Retina (tissue), 1 donor: ENCODE results near the gene ZRANB3.
"Not testable (repeated sequence)": the region's sequence is repeated elsewhere in the genome, so short reads cannot be mapped to it uniquely, and the experiment has no call there.

Experiments
- DNase-seq: peaks from one replicate; pipeline ENCODE4 v3.0.0-alpha.2; 2016

ZRANB3 gene

DNA sequence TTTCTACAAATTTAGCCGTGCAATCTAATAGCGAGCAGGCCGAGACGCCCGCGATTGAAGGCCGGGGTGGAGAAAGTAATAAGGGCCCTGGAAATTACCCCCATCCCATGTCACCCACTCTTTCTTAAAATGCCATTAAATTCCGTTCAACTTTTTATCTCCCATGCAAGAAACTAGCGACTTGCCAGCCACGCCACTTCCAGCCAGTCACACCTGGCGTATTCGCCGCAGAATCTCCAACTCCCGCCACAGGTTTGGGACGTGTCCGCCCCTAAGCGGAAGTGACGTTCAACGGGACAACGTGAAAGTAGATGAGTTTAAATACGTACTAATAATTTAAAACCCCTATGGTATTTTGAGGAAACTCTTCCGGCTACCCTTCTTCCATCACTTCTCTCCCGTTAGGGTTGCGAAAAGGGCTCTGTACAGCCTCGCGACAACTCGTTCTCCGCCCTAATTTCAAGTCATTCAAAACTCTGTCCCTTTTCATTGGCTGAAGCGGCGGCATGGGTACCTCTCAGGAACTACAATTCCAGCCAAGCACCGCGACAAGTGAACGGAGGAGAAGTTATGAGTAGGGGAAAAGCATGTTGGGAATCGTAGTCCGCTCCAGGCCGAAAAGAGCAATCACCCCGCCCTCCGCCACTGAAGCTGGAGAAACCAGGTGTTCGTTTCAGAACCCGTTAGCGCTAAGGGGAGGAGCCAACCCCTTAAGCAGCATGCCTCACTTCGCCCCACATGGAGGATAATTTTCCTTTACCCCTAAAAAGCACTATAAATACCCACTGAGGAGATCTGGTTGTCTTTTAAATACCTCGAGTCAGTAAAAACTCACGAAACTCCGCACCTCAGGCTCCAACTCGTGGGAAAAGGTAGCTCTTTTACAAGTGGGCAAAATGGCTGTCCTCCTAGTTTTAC lies at the start of gene ZRANB3:
TSS of gene ZRANB3 (minus strand) at position 906 of the 918 bp plus-strand sequence.
- peak; percentile 99 for DNase-seq

DNA sequence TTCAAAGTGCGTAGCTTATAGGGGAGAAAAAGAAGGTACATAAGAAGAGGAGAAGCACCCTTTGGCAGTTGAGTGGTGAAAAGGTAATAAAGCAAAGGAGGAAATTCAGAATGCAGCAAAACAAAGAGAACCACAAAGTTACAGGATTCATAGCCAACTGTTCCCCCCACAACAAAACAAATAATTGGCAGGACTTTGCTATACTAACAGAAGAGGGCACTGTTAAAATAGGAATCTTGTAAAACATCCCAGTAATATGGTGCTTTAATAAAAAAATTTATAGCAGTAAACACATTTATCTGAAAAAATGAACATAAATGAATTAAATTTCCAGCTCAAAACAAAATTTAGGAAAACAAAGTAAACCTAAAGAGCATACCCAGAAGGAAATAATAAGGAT lies 42.6 kb upstream of the ZRANB3 start:
- no peak for DNase-seq

DNA sequence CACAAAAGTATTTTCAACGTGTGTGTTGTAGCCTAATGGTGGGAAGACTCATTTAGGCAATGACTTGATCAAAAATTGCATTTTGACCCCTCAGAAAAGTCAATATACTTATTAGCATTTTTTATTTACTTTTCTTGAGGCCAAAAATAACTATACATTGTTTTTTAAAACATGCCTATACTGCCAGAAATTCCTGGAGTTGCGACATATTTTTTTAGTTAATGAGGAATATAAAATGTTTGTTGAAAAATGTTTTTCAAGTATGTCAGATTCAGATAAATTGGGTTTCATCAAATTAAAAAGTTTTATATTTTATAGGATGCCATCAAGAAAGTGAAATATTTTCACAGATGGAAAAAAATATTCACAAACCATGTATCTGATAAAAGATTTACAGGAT lies 39.9 kb upstream of the ZRANB3 start:
- no peak for DNase-seq

DNA sequence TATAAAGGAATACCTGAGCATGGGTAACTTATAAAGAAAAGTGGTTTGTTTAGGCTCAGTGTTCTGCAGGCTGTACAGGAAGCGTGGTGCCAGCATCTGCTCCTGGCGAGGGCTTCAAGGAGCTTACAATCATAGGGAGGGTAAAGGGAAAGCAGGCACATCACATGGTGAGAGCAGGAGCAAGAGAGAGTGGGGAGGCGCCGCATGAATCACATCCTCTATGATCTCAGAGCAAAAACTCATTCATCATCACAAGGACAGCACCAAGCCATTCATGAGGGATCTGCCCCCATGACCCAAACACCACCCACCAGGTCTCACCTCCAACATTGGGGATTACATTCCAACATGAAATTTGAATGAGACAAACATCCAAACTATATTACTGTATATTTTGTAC lies 32.8 kb upstream of the ZRANB3 start:
- no peak for DNase-seq

DNA sequence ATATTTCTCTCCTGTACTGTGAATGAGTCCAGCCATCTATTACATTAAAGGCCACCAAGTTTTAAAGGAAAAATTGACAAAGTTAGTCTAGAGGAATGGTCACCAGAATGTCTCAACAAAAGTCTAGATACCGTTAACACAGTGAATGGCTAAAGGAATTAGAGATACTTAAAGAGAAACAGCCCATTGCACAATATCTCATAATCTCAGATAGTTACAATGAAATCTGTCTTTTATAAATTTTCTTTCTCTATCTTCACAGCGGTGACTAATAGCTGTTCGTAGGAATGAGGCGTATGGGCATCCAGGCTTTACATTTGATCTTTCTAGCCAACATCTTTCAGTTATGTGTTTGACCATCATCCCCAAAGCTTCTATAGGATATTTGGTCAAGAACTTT lies 30.9 kb upstream of the ZRANB3 start:
- DNase-seq, result no peak

DNA sequence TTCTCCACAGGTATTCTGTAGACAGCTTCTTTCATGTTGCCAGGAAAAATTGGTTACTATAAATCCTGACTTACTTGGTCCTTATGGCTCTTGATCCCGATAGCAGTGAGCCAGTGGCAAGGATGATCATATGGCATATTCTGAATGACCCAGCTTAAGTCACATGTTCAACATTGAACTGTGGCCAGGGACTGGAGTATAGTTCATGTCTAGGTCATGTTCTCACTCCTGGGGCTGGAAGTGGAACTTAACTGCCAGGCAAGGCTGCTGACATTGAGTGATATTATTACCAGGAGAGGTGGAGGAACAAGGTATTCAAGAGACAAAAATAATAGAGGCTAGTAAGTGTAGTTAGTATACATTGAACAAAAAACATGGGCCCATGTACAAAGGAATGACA lies 26.5 kb upstream of the ZRANB3 start:
- no peak for DNase-seq

DNA sequence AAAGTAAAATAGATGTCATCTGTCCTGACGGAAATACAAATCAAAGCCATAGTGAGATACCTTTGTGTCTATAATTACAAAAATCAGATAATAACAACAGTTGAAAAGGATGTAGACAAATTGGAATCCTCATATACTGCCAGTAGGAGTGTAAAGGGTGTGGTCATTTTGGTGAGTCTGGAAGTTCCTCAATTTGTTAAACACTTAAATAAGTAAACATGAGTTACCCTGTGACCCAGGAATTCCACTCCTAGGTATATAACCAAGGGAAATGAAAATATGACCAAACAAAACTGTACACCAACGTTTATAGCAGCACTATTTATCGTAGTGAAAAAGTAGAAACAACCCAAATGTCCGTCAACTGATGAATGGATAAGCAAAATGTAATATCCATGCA lies 24.3 kb upstream of the ZRANB3 start:
- no peak for DNase-seq

DNA sequence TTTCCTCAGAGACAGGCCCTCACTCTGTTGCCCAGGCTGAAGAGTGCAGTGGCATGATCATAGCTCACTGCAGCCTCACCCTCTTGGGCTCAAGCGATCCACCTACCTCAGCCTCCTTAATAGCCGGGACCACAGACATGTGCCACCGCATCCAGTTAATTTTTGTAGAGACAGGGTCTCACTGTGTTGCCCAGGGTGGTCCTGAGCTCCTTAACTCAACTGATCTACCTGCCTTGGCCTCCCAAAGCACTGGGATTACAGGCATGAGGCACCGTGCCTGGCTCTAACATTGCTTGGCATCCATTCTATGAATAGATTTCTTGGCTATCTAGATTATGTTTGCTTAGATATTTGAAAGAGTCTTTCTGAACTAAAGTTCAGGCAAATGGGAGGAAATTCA lies 21.9 kb upstream of the ZRANB3 start:
- no peak for DNase-seq

DNA sequence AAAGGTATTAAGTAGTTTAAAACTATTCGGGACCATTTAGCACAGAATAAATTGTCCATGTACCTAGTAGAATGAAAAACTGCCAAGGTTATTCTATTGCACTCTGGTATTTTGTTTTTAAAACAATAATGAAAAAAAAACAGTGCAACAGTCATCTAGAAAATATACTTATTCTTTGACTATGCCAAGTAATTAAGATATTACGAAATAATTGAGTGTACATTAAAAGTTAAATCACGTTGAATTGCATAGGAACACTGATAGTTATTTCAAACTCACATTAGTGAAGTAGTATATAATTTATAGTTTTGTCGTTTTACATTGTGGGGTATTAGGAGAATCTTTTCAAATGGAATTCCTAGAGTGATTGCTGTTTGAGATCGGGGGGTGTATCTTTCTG lies 20.3 kb upstream of the ZRANB3 start:
- no peak for DNase-seq

DNA sequence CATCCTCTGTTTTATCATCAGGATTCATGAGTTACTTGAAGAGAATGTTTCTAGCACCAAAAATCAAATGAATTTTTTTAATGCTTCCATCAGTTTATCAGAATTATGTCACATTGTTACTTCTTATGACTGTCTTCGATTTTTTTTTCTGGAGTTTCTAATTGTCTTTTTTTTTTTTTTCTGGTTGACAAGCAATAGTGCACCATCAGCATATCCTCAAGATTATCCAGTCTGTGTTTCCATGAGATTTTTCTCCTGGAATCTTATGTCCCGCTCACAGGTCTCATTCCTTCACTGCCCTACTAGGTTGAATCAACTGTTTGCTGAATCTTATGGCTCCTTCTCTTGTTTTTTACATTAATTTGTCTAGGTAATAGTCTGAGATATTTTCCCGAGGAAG lies 16.3 kb upstream of the ZRANB3 start:
- DNase-seq, result no peak

DNA sequence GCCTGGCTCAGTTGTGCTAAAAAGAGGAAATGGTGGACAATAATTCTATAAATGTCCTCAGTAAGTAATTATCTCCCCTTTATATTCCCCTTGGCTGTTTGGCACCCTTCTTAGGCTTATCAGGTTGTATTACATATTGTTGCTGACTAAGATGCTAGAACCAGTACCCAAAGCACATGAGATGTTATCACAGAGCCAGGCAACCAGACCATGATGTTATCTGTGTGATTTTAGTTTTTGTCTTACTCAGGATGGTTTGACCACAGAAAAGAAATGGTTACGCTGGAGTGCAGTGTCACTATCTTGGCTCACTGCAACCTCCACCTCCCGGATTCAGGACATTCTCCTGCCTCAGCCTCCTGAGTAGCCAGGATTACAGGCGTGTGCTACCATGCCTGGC lies 15.4 kb upstream of the ZRANB3 start:
- DNase-seq, result no peak

DNA sequence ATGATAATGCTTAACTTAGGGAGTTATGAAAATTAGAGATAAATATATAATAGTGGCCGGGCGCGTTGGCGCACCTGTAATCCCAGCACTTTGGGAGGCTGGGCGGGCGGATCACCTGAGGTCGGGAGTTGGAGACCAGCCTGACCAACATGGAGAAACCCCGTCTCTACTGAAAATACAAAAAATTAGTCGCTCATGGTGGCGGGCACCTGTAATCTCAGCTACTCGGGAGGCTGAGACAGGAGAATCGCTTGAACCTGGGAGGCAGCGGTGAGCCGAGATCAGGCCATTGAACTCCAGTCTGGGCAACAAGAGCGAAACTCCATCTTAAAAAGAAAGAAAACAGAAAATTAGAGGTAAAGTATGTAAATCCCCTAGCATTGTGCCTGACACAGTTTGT lies 2.5 kb upstream of the ZRANB3 start:
- not testable (repeated sequence) for DNase-seq

DNA sequence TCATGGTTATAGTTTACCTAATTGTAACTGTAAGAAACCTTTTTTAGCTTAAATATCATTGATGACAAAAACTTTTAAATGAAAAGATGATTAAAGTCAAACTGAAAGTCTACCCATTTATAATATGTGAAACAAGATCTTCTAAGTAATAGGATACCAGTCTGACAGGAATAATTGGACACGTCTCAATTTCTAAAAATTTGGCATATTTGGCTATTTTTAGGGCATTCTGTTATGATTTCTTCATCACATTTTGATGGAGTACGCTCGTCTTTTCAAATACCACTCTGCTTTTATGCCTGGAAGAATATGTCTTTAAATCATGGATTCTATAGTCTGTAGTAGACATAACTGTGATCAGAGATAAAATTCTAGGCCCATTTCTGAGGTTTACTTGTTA lies 1.6 kb upstream of the ZRANB3 start:
- DNase-seq, result no peak

DNA sequence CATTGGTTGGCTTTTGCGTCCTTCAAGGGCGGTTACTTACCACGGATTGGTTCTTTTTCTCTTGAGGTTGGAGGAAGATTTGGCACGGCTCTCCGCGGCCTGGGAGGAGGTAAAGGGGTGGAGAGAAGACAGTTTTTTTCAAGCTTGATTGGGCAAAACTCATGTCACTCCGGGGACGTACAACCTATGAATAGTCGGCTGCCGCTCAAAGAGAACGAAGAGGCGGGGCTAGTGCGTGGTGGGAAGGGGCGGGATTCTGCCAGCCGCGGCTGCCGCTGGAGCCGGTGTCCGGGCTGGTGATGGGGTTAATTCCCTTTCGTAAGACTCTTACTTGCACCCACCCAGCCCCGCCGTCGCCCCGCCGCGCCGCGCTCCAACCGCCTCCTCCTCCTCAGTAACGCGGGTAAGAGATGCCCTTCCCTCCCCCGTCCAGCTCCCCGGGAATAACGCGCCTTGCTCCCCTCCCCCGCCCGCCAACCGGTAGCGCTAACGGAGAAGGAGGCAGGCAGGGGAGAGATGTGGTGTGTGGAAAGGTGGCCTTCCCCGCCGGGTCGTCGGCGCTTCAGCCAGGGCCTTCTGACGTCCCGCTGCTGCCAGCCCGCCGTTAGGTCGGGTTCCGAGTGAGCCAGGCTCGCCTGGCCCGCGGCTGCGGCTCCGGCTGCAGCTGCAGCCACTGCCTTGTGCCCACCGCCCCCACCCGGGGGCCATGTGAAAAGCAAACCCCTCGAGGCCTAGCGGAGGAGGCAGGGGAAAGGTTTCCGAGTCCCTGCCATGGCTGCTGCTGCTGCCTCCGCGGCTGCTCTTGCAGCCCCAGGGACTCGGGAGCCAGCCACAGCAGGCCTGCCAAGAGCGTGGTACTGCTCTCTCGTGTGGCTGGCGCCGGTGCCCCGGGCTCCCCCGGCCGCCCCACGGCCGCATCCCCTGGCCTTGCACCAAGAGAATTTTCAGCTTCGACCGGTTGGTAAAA lies 496 bp upstream of the ZRANB3 start, which contains the start of gene R3HDM1:
TSS of gene R3HDM1 (plus strand) at position 254 of the 967 bp plus-strand sequence. CDS start 73,362 bp downstream, outside the sequence.
- DNase-seq, result peak; percentile 99

DNA sequence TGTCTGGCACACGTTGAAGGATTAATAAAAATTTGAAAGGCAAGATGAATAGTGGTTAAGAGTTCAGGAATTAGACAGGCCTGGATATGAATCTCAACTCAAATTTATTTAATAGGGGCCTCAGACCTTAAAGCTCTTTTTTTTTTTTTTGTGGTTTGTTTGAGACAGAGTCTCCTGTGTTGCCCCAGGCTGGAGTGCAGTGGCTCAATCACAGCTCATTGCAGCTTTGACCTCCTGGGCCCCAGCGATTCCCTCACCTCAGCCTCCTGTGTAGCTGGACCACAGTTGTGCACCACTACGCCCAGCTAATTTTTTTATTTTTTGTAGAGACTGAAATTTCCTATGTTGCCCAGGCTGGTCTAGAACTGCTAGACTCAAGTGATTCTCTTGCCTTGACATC lies 3.0 kb downstream of the ZRANB3 start:
- no peak for DNase-seq

DNA sequence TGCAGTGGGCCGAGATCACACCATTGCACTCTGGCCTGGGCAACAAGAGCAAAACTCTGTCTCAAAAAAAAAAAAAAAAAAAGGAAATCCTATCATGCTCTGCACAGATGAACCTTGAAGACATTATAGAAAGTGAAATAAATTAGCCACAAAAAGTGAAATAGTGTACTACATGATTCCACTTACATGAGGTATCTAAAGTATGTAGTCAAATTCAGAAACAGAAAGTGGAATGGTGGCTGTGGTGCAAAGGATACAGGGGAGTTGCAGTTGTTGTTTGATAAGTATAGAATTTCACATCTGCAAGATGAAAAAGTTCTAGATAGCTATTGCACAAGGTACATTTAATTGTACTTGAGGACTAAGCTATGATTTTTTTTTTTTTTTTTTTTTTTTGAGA lies 5.2 kb downstream of the ZRANB3 start:
- DNase-seq, result no peak

DNA sequence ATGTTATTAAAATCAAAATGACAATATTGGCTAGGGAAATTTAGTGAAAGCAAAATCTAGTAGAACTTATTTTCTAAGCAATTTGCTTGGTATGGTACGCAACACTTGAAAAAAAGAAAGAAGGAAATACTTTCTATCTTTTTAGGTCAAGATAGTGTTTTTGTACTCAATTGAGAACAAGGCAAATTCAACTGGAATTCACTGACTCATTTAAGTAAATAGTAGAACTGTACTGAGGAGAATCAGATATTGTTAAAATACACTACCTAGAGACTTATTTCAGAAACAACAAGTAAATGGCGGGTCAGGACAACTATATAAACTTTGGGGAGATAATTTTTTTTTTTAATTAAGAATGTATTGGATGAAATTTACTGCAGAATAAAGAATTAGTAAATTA lies 18.9 kb downstream of the ZRANB3 start:
- no peak for DNase-seq

DNA sequence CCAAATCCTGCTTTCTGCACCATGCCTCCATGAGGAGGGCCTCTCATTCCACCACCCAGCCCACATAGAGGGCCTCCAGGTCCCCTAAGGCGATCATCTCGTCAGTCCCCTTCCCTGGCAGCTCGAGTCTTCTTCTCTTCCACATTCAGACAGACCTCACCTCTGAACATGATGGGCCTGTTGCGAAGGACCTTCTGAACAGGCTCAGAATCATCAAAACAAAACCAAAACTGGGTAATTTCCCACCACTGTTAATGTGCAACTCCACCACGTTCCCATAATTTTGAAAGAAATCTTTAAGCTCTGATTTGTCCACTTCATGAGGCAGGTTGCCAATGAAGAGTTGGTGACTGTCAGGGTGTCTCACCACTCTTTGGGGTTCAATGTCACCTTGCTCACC lies 20.4 kb downstream of the ZRANB3 start:
- DNase-seq, result no peak

DNA sequence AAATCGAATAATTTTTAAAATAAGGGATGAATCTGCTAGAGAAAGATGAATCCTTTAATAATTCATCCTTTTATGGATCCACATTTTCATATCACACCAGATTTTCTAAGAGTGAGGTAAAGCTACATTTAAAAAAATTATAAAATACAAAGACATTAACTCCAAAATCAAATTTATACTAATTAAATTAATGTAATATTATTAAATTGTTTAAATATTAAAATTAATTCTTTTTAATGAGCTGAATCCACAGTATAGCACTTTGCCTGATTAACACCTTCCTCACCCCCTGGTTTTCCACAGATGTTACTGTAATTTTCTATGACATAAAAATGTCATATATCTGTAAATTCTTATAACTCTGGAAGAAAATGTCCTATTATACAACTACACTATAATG lies 26.2 kb downstream of the ZRANB3 start:
- DNase-seq, result no peak

DNA sequence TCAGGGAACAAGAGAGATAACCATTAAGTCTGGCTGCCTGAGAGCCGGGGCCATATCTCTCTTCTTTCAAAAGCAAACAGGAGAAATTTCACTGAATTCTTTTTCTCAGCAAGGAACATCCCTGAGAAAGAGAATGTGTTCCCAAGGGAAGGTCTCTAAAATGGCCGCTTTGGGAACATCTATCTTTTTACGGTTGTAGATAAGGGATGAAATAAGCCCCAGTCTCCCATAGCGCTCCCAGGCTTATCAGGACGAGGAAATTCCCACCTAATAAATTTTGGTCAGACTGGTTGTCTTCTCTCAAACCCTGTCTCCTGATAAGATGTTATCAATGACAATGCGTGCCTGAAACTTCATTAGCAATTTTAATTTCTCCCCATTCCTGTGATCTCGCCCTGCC lies 32.4 kb downstream of the ZRANB3 start:
- DNase-seq, result not testable (repeated sequence)

DNA sequence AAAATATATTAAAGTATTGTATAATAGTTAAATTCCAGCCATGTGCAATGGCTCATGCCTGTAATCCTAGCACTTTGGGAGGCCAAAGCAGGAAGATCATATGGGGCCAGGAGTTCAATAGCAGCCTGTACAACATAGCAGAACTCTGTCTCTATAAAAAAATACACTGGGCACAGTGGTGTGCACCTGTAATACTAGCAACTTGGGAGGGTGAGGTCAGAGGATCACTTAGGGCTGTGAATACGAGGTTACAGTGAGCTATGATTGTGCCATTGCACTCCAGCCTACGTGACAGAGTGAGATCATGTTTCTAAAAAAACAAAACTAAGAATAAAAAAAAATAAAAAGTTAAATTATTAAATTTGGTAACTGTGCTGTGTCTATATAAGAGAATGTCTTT lies 36.1 kb downstream of the ZRANB3 start:
- DNase-seq, result no peak

DNA sequence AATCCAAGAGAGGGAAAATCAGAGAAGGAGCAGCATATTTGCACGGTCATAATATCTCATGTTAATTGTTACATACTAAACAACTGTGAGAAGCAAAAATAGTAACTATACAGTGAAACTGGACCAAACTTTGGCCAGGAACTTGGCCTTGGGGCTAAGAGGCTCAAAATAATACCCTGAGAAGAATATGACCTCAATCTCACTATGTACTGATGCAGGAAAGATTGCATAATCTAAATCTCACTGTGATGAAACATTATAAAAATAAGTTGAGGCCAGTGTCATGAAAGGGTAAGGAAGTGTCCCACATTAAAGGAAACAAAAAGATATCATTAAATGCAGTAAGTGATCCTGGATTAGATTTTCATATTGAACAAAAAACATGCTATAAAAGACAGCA lies 36.5 kb downstream of the ZRANB3 start:
- DNase-seq, result no peak

DNA sequence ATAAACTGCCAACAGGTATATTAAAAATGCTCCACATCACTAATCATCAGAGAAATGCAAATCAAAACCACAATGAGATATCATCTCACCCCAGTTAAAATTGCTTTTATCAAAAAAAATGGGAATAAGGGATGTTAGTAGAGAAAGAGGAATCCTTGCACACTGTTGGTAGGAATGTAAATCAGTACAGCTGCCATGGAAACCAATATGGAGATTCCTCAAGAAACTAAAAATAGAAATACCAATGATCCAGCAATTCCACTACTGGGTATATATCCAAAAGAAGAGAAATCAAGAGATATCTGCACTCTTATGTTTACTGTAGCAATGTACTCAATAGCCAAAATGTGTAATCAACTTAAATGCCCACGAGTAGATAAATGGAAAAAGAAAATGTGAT lies 40.6 kb downstream of the ZRANB3 start:
- DNase-seq, result no peak

DNA sequence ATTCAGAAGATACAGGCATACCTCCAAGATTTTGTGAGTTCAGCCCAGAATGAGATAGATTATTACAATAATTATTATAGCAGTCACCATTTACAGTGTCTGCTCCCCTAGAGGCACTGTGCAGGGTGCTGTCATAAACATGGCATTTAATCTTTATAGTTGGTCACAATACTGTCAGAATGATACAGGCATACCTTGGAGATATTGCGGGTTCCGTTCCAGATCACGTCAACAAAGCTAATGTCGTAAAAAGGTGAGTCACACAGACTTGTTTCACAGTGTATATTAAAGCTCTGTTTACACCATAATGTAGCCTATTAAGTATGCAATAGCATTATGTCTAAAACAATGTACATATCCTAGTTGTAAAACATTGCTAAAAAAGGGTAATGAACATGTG lies 45.6 kb downstream of the ZRANB3 start:
- no peak for DNase-seq
